K562 (cell line): Measurements from ENCODE around the gene ELF1. TPM values are rescaled to one million over a fixed set of nuclear protein-coding genes. Genes with fewer than 3 reads are reported as not detected.
A peak's percentile ranks its signal among the peaks of the same experiment; 100 is the strongest.
"Not testable (repeated sequence)": the region's sequence is repeated elsewhere in the genome, so short reads cannot be mapped to it uniquely, and the experiment has no call there.

Experiments used
- ATAC-seq: fragments of 200-7000 bp; cut with Tn5 transposase; 3 replicates; pipeline ENCODE4 v1.9.1; 2020; ENCODE audit warnings: moderate library complexity
- BruUV-seq: library from RNA; stranded (reverse); fragments of 400-500 nt; replicated peaks from 2 replicates; lab custom pipeline; 2021; lab: Mats Ljungman, UMichigan
- CTCF ChIA-PET: fragments of 300-600 bp; formaldehyde crosslinking; extraction: SDS; loops from one replicate; lab custom pipeline; 2021; ENCODE audit warnings: low intra/inter-chr PET ratio; lab: Yijun Ruan, JAX
- POLR2A ChIA-PET: fragments of 300-600, 350-650 bp; sonication (Branson Sonifier 250); formaldehyde crosslinking; extraction: SDS; loops from one replicate; lab custom pipeline; 2021; ENCODE audit warnings: antibody characterized with exemption, inconsistent platforms; lab: Yijun Ruan, JAX
- DNase-seq, 4 experiments: peaks; one replicate each; pipeline versions ENCODE4 v3.0.0 to v3.0.0-alpha.2; 2011 to 2018; ENCODE audit warnings: low spot score in 3 of 4, mixed read lengths in 3 of 4; ENCODE audit errors: extremely low read depth in 1 of 4
- FAIRE-seq: peaks from 2 replicates; lab custom pipeline; 2011; peaks lifted over from hg19 to GRCh38; lab: Jason Lieb, UNC
- H2AFZ ChIP-seq: 2 replicates; pipeline ENCODE4 v1.6.0; 2011; ENCODE audit warnings: low read depth, low read length, control low read depth, inconsistent platforms
- H3K27ac ChIP-seq: fragments of 200-600 bp; 3 replicates; pipeline ENCODE4 v1.8.0; 2011; ENCODE audit warnings: low read depth, mild to moderate bottlenecking, control low read depth, inconsistent platforms, low read length, moderate library complexity, mixed read lengths; ENCODE audit errors: extremely low read depth
- H3K27me3 ChIP-seq, 2 experiments: fragments of 300-600 bp in 1 of 2; 2 replicates in 1 of 2; 3 replicates in 1 of 2; pipeline versions ENCODE4 v1.6.0 to v1.8.0; 2011; ENCODE audit warnings: inconsistent platforms in 2 of 2, low read length in 2 of 2, mild to moderate bottlenecking in 1 of 2, mixed read lengths in 1 of 2, moderate library complexity in 1 of 2; ENCODE audit not compliant: control insufficient read depth in 2 of 2, insufficient read depth in 2 of 2
- H3K36me3 ChIP-seq: fragments of 300-600 bp; 3 replicates; pipeline ENCODE4 v1.8.0; 2011; ENCODE audit warnings: mild to moderate bottlenecking, low read length, inconsistent platforms; ENCODE audit not compliant: control insufficient read depth, insufficient read depth
- H3K4me1 ChIP-seq, 2 experiments: fragments of 200-600 bp in 1 of 2; replicated peaks in 1 of 2; 2 replicates in 1 of 2; 3 replicates in 1 of 2; pipeline versions ENCODE4 v1.5.1 to v1.8.0; 2011; ENCODE audit warnings: inconsistent platforms in 2 of 2, low read length in 2 of 2, mild to moderate bottlenecking in 1 of 2, mixed read lengths in 1 of 2, moderate library complexity in 1 of 2; ENCODE audit not compliant: control insufficient read depth in 2 of 2, insufficient read depth in 2 of 2
- H3K4me2 ChIP-seq: 2 replicates; pipeline ENCODE4 v1.6.1; 2011; ENCODE audit warnings: low read length, control low read depth, inconsistent platforms, mixed read lengths; ENCODE audit not compliant: insufficient read depth
- H3K4me3 ChIP-seq: fragments of 200-600 bp; sonication (generic), shearing (Covaris generic); 2 replicates; pipeline ENCODE4 v1.5.1; 2016; ENCODE audit warnings: control low read depth, inconsistent platforms
- H3K79me2 ChIP-seq: fragments of 200-600 bp; 3 replicates; pipeline ENCODE4 v1.8.0; 2011; ENCODE audit warnings: low read length, inconsistent platforms; ENCODE audit not compliant: control insufficient read depth, insufficient read depth
- H3K9ac ChIP-seq, 2 experiments: 2 replicates each; pipeline versions ENCODE4 v1.6.0 to v1.6.1; 2011; ENCODE audit warnings: low read depth in 2 of 2, low read length in 2 of 2, control low read depth in 1 of 2, inconsistent platforms in 1 of 2, mild to moderate bottlenecking in 1 of 2, mixed read lengths in 1 of 2; ENCODE audit not compliant: insufficient read depth in 1 of 2
- H3K9me1 ChIP-seq: one replicate; pipeline ENCODE4 v1.6.0; 2011; ENCODE audit warnings: inconsistent platforms, mild to moderate bottlenecking, low read length, moderate library complexity; ENCODE audit not compliant: control insufficient read depth, insufficient read depth
- H3K9me3 ChIP-seq: replicated peaks from 2 replicates; pipeline ENCODE4 v1.5.1; 2011; ENCODE audit warnings: low read depth, low read length, inconsistent platforms; ENCODE audit not compliant: control insufficient read depth, insufficient read depth
- H4K20me1 ChIP-seq: replicated peaks from 2 replicates; pipeline ENCODE4 v1.6.1; 2011; ENCODE audit warnings: low read length, inconsistent platforms, mixed read lengths; ENCODE audit not compliant: control insufficient read depth, insufficient read depth
- HNRNPLL ChIP-seq: fragments of 200-400 bp; formaldehyde crosslinking; IDR thresholded peaks from 2 replicates; pipeline ENCODE4 v1.6.1; 2017; ENCODE audit warnings: low read length, low read depth, mild to moderate bottlenecking; ENCODE audit not compliant: poor library complexity, severe bottlenecking
- SNAPC5 ChIP-seq: fragments of 250-450 bp; sonication (Bioruptor Pico); IDR thresholded peaks from 2 replicates; pipeline ENCODE4 v1.8.0; 2021; ENCODE audit warnings: moderate library complexity, mild to moderate bottlenecking, inconsistent platforms
- WGBS: fragments of 100-300 bp; shearing (Covaris generic); methylation state at CpG from one replicate; pipeline ENCODE4 v1.1.6; 2016; ENCODE audit warnings: low coverage, mixed read lengths; ENCODE audit not compliant: insufficient coverage; ENCODE audit errors: missing lambda C conversion rate; 5-methylcytosine and 5-hydroxymethylcytosine counted together
- in situ Hi-C: fragments of 300-500 bp; cut with MboI; formaldehyde crosslinking; loops from 4 replicates; pipeline ENCODE4 v1.15.0; 2018; ENCODE audit warnings: inconsistent platforms, mixed read lengths
- intact Hi-C: fragments of 100-400 bp; cut with micrococcal nuclease; formaldehyde crosslinking; loops from 2 replicates; pipeline ENCODE4 v1.14.2; 2022
- polyA plus RNA-seq, 8 experiments: library from polyadenylated mRNA; depleted of rRNA in 4 of 8; stranded (reverse) in 5 of 8; unstranded in 3 of 8; fragments of >200 nt; fragmentation: Nextera tagmentation in 2 of 8; fragmentation: Illumina TruSeq in 1 of 8; extraction: Ambion mirVana in 2 of 8; extraction: Trizol in 1 of 8; gene quantifications; 2 replicates each; pipeline versions ENCODE4 v1.2.1 to v1.2.3, GENCODE V29; 2011 to 2014; ENCODE audit warnings: inconsistent platforms in 1 of 8, missing spikeins in 1 of 8
- total RNA-seq, 7 experiments: library from RNA; depleted of rRNA in 6 of 7; stranded (reverse); fragments of >200 nt in 6 of 7; fragmentation: Illumina TruSeq in 2 of 7; extraction: Trizol in 2 of 7; gene quantifications; 2 replicates each; pipeline versions ENCODE4 v1.2.1 to v1.2.3, GENCODE V29; 2011 to 2021; ENCODE audit warnings: low replicate concordance in 1 of 7

The ELF1 gene
- total and polyA plus RNA-seq, 9 of the 15 experiments (the other 6 are each of a cell fraction or from before 2014, with no cell fraction given), result 24.7 to 54.4 (median 33.4) TPM

DNA sequence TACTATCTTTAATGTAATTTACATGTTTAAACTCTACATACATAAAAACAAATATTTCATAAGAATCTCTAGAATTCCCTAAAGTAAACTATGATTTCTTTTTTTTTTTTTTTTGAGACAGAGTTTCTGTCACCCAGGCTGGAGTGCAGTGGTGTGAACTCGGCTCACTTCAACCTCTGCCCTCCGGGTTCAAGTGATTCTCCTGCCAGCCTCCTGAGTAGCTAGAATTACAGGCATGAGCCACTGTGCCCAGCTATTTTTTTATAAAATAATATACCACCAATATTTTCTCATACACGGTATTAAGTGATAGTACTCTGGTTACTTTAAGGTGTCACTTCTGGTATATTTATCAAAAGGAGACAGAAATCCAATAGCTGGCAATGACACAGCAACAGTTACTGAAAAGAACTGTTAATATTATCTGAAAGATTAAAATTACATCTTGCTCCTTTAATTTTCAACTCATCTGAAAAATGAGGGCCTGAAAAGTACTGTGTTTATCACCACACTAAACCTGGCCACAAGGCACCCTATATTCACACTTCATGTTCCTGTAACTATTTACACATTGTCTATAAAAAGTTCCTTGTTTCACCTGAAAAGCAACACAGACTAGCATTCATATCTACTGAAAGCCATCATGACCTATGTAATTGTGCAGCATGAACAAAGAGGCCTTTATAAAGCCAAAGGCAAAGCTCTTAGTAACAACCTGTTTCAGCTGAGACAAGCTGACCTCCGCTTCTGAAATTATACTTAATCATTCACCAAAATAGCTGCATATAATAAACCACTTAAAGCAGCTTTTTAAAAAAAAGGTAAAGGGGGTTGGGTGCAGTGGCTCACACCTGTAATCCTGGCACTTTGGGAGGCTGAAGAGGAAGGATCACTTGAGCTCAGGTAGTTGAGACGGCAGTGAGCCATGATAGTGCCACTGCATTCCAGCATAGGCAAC is 123.6 kb downstream of the ELF1 start (continued):
- TF ChIP-seq SNAPC5 (CRISPR knock-in tag) (no peak), HNRNPLL (no peak)

GRCh38 chr13:40893573-40893972 is 125.5 kb downstream of the ELF1 start:
- H2AFZ ChIP-seq, FAIRE-seq, H3K9me1 ChIP-seq, H3K4me2 ChIP-seq, in situ Hi-C loops, H3K27me3 ChIP-seq, H3K27ac ChIP-seq, H3K79me2 ChIP-seq, DNase-seq, H4K20me1 ChIP-seq, CTCF ChIA-PET, H3K36me3 ChIP-seq, intact Hi-C loops, H3K9ac ChIP-seq, H3K4me3 ChIP-seq, H3K4me1 ChIP-seq, H3K9me3 ChIP-seq, BruUV-seq: not testable (repeated sequence)
- 0 out of 3 replicates have a peak, but pooled peaks have one; percentile 31 for ATAC-seq
- POLR2A ChIA-PET, result interaction anchor here (0.7 kb wide), 1 partner anchor 19 kb away, joined by 5 read pairs; no protein-coding TSS in a partner anchor
- WGBS, result 5% methylated on average over 3 of the region's 3 CpGs
